22Rv1 (cell line): ENCODE results near the gene TRPC4AP.

Experiments used
- H3K27ac ChIP-seq: fragments of 450-650 bp; 2 replicates; pipeline ENCODE4 v1.5.1; 2017
- CTCF ChIP-seq: fragments of 450-650 bp; IDR thresholded peaks from 2 replicates; pipeline ENCODE4 v1.5.1; 2017; ENCODE audit warnings: mild to moderate bottlenecking
- ZFX ChIP-seq: fragments of 450-650 bp; IDR thresholded peaks from 2 replicates; pipeline ENCODE4 v1.6.1; 2017; ENCODE audit warnings: antibody characterized with exemption, borderline replicate concordance

TRPC4AP gene

GRCh38 chr20:34987288-34988190 is 105.1 kb downstream of the TRPC4AP start:
- no peak for TF ChIP-seq CTCF
- TF ChIP-seq ZFX = no peak
- H3K27ac ChIP-seq = no peak overlapping the region

GRCh38 chr20:34986311-34987287 is 106.0 kb downstream of the TRPC4AP start:
- no peak overlapping the region for H3K27ac ChIP-seq
- TF ChIP-seq CTCF = no peak
- TF ChIP-seq ZFX = no peak

- no peak for TF ChIP-seq ZFX
- TF ChIP-seq CTCF = no peak
- H3K27ac ChIP-seq = no peak overlapping the region
Observed at GRCh38 chr20:34985461-34986310, 106.9 kb downstream of the TRPC4AP start.

- no peak overlapping the region for H3K27ac ChIP-seq
Observed at GRCh38 chr20:34984756-34985261, 107.8 kb downstream of the TRPC4AP start.

GRCh38 chr20:34983995-34984735 is 108.4 kb downstream of the TRPC4AP start:
- no peak overlapping the region for H3K27ac ChIP-seq
- TF ChIP-seq CTCF (no peak), ZFX (no peak)

More at GRCh38 chr20:34984756-34985261, 107.8 kb downstream of the TRPC4AP start:
- TF ChIP-seq ZFX (no peak), CTCF (no peak)
